NCI-H748 treated with DMSO at 0.1 percent for 48 hours (cell line): Measurements from ENCODE around the gene TRIM21.
"Not testable (repeated sequence)": the region's sequence is repeated elsewhere in the genome, so short reads cannot be mapped to it uniquely, and the experiment has no call there.

Source experiments
- DNase-seq: peaks from one replicate; lab custom pipeline; 2025; lab: John Stamatoyannopoulos, UW

Gene TRIM21

GRCh38 chr11:4393209-4393857 is at the start of gene TRIM21:
TRIM21 (minus strand) TSS chr11:4393702; CDS start chr11:4390409, 3,293 bp downstream.
- peak; percentile 77 for DNase-seq

- no peak for DNase-seq
These were observed 48.0 kb upstream of the TRIM21 start for GRCh38 chr11:4441515-4441914.

GRCh38 chr11:4436411-4436810 is 42.9 kb upstream of the TRIM21 start:
- no peak for DNase-seq

DNA sequence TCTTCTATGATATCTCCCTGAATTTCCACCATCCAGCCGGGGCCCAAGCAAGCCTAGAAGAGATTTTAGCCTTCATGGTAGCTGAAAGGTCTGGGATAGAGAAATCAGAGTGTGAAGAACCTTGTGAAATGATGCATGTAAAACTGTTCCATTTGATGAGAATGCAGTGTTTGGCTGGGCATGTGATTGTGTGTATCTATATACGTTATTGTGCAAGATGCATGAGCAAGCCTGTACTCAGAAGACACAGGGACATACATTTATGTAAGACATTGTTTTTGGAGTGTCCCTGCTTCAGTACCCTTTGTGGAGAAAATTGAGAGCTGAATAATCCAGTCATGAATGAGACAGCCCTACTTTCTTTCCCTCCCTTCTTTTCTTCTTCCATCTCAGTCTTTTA is 40.4 kb upstream of the TRIM21 start:
- DNase-seq, result no peak

DNA sequence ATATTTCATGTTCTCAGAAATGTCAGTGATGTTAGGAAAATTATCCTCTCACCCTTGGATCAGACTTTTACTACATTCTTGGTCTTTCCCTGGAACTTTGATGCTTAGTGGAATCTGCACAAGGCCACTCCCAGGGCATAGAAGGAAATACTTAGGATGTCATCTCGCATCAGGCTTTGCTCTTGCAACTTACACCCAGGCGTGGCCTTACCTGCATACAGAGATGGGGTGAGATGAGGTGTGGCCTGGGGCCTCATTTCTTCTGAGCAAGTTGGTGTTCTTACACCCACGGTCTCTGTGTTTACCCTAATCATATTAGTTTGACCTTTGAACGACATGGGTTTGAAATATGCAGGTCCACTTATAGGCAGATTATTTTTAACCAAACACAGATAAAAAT is 36.5 kb upstream of the TRIM21 start:
- DNase-seq, result no peak

GRCh38 chr11:4418403-4418802 is 24.9 kb upstream of the TRIM21 start:
- no peak for DNase-seq

DNA sequence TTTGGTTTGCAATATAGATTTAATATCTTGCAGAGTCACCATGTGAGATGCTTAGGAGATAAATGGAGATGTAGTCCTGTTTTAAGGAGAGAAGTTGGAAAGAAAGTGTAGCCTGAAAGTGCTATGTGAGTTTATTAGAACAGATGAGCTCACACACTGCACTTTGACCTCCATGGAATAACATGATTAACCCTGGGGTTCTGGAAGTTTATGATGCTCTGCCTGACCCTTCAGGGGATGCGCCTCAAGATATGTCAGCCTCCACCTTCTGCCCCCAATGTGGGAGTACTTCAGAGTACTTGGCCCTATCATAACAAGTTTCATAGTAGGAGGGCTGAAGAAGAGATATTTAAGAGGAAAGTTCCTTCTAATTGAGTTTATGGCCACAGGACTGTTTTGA is 23.3 kb upstream of the TRIM21 start:
- DNase-seq, result no peak

DNA sequence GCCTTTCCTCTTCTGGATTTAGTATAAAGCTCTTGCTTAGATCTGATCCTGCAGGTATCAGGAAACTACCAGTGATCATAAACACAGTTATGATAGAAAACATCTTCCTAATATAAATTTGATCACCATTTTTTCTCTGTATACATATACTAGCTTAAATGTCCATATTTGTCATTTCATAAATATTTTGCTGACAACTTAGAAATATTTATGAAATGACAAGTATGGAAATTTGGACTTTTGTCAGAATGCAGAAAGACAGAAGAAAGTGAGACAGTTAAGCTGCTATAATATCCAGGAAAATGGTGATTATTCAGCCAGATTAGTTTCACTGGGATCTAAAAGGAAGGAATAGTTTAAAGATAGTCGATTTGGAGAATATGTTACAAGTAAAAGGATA is 22.8 kb upstream of the TRIM21 start:
- DNase-seq, result no peak

DNA sequence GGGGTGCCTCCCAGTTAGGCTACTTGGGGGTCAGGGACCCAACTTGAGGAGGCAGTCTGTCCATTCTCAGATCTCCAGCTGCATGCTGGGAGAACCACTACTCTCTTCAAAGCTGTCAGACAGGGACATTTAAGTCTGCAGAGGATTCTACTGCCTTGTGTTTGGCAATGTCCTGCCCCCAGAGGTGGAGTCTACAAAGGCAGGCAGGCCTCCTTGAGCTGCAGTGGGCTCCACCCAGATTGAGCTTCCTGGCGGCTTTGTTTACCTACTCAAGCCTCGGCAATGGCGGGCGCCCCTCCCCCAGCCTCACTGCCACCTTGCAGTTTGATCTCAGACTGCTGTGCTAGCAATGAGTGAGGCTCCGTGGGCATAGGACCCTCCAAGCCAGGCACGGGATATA is 12.7 kb upstream of the TRIM21 start:
- not testable (repeated sequence) for DNase-seq

DNA sequence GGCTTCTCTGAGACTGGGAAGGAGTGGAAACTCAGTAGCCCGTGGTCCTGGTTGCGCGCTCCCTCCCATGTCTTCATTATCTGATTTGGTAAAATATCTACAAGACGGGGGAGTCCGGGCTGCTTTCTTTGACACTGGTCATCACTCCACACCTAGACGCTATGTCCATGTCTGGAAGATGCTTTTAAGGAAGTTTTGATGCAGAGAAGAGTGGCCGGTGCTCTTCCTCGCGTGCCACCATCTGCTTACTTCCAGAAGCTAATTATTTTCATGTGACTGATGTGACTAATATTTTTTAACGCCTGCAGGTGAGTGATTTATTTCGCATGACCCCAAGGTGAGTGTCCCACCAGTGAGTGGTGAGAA is 339 bp upstream of the TRIM21 start:
- DNase-seq, result no peak

DNA sequence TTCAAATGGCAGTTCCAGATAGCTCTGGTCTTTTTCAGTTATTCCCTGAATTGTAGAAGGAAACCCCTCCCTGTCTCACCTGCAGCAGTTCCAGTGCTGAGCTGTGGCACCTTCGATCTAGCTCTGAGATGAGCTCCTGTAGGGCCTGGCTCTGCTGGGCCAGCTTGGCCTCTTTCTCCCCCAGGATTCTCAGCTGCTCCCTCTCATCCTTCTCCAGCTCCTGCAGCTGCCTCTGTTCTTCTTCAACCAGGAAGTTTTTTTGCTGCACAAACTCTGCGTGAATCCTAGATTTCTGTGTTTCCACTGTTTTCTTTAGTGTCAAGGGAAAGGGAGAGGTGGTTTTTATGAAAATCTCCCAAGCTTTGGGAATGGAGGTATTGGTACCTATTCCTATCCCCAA is 5.3 kb downstream of the TRIM21 start:
- no peak for DNase-seq

DNA sequence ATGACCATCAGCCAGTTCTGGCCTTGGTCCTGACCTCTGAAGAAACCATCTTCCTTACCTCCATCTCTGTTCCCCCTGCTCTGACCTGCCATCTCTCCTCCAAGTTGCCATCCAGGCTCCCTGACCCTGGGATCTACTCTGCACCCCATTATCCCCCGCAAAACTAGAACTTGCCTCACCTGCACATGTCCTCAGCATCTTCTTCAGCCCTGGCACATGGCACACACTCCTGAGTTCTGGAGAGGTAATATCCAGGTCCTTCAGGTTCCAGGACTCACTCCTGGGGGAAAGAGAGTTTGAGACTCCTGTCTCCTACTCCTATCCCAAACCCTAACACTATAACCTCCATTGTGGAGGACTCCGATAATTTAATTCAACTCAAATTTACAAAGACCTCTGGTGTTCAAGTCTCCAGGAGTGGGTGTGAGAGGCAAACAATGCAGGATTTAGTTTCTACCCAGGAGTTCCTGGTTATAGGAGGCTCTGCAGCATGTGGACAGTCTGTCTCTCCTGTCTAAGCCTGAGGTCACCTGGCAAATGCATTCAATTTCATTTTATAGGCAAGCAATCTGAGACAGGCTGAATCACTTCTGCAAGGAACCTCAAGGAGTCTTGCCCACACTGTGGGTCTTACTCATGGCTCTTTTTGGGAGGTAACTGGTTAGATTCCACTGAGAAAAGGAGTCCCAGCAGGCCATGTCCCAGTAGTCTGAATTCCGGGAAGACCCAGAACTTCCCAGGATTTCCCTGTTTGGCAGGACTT is 7.3 kb downstream of the TRIM21 start:
- DNase-seq, result no peak

DNA sequence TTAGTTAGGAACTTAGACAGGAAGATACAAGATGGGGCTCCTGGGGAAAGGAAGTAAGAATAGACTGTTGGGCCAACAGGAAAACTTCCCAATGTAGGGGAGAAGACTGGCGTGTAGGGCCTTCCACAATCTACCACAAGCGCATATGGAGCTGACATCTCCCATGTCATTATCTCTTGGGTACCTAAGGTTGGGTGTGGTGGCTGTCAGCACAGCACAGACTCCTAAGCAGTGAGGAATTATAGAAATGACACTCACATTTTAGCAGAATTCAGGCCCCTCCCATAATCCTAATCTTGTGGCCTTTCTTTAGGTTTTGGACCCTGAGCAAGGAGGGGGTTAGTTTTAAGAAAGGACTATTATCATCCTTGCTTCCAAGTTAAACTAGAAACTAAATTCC is 11.6 kb downstream of the TRIM21 start:
- no peak for DNase-seq

DNA sequence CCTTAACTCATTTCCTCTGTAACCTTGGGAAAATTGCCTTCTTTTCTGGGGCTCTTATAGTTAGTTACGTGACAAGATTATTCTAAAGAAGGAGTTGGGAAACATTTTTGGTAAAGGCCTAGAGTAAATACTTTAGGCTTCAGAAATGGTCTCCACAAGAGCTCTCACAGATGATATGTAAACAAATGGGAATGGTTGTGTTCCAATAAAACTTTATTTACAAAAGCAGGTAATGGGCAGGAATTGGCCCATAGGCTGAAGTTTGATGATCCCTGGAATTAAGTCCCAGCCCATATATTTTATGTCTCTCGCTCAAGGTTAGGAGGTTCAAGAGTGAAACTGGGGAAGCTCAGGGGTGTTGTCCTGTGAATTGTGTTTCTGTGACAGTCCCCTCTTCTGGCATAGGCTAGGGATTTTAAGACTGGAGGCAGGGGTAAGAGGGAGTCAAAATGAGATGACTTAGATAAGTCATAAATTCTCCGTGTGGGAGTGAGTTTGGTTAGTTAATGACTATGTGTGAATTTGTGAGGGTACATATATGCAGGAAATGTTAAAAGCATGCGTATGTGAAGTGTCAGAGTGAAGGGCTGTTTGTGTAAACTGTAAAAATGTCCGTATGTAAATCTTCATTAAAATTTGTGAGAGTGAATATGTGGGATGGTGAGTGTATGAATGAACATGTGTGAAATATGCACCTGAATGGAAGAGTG is 17.9 kb downstream of the TRIM21 start:
- no peak for DNase-seq

DNA sequence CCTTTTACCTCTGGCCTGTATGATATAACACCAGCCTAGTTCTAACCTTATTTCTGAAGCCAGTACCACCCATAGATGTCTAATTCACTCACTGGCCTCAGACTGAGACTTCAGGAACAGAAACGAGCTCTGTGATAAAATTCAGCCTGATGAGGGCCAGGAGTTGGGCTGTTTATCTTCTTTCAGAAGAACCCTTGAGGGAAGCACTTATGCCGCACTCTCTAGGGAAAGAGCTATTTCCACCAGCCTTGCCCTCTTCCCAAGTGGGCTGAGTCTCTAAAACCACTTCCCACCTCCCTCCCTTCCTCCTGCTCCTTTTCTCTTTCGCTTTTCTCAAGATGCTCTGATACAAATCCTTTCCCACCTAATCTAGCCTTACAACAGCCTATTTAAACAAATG is 23.3 kb downstream of the TRIM21 start:
- DNase-seq, result no peak

- DNase-seq, result no peak
These were observed 25.2 kb downstream of the TRIM21 start, which contains the start of gene OR52B4 for GRCh38 chr11:4368286-4368685. OR52B4 (minus strand) TSS chr11:4368386; CDS start chr11:4368295, 91 bp downstream.

GRCh38 chr11:4348142-4348541 is 45.4 kb downstream of the TRIM21 start:
- DNase-seq, result not testable (repeated sequence)

- DNase-seq, result not testable (repeated sequence)
These were observed 48.1 kb downstream of the TRIM21 start for GRCh38 chr11:4345366-4345765.
